Measurements from ENCODE around the gene SMPD3. TPM values are rescaled to one million over a fixed set of nuclear protein-coding genes. Genes with fewer than 3 reads are reported as not detected.

The SMPD3 gene
- total RNA-seq, 1 experiment from 2014 or later: 0.89 TPM

GRCh38 chr16:68375801-68376536, 72.3 kb downstream of the SMPD3 start:
- DNase-seq (ENCODE audit: low read depth, low spot score): no peak
- H4K20me1 ChIP-seq (ENCODE audit: insufficient read depth): no peaks in the 10 kb centered on the region
- no peak for TF ChIP-seq SP1 (IDR thresholded peaks at IDR 0.05; ENCODE audit: low read depth)
- TF ChIP-seq ZNF274 (IDR thresholded peaks at IDR 0.05; ENCODE audit: low read depth, low read length): no peak
- no peak for TF ChIP-seq SIN3A (IDR thresholded peaks at IDR 0.05; ENCODE audit: low read depth)
- no peak for TF ChIP-seq CTCF (IDR thresholded peaks at IDR 0.05 in 2 of 3, conservative IDR thresholded peaks at IDR 0.05 in 1 of 3; ENCODE audit: borderline replicate concordance in 1 of 3, insufficient read depth in 1 of 3, low read depth in 2 of 3, low read length in 2 of 3)
- TF ChIP-seq POLR2A (IDR thresholded peaks at IDR 0.05; ENCODE audit: borderline replicate concordance, extremely low read depth, insufficient read depth, insufficient read length): no peak
- TF ChIP-seq YY1 (IDR thresholded peaks at IDR 0.05; ENCODE audit: extremely low read depth, insufficient replicate concordance, low read depth, low read length): no peak
- no peak for TF ChIP-seq ELF1 (IDR thresholded peaks at IDR 0.05; ENCODE audit: borderline replicate concordance, low read depth)
- TF ChIP-seq JUND (IDR thresholded peaks at IDR 0.05): no peak
- TF ChIP-seq EGR1 (IDR thresholded peaks at IDR 0.05; ENCODE audit: low read depth): no peak
- TF ChIP-seq REST (IDR thresholded peaks at IDR 0.05; ENCODE audit: low read depth): no peak
- no peak overlapping the region for H3K27ac ChIP-seq (ENCODE audit: low read depth, low read length)
- H3K27me3 ChIP-seq (ENCODE audit: insufficient read depth, low read length): no peaks in the 10 kb centered on the region
- intact Hi-C loops (cut with micrococcal nuclease): no loop called here
- H3K4me2 ChIP-seq (ENCODE audit: low read length): no peak overlapping the region
- ChIA-PET RAD21 (ENCODE audit: low non-redundant PET in 1 of 2, low total read pairs in 2 of 2, uncharacterized antibody in 2 of 2, unreplicated experiment in 2 of 2) (no interaction called here), CTCF (no interaction called here), POLR2A (no interaction called here)
- no peaks in the 10 kb centered on the region for H3K9me2 ChIP-seq (ENCODE audit: insufficient read depth)
- H3K36me3 ChIP-seq (ENCODE audit: control insufficient read depth in 1 of 2, insufficient read depth in 2 of 2, low read length in 2 of 2): no peaks in the 10 kb centered on the region
- no peaks in the 10 kb centered on the region for H3K79me2 ChIP-seq (ENCODE audit: insufficient read depth, low read length)
- H3K4me1 ChIP-seq (ENCODE audit: control insufficient read depth in 1 of 2, insufficient read depth in 2 of 2, low read length in 2 of 2): no peaks in the 10 kb centered on the region
- no peak overlapping the region for H3K9ac ChIP-seq (ENCODE audit: low read length)
- no peak overlapping the region for H3K4me3 ChIP-seq (replicated peaks in 1 of 2; ENCODE audit: low read depth in 1 of 2, low read length in 2 of 2)
- no peak for ATAC-seq
- no peaks in the 10 kb centered on the region for H3K9me3 ChIP-seq (ENCODE audit: control insufficient read depth in 1 of 2, insufficient read depth in 1 of 2, low read depth in 1 of 2, low read length in 2 of 2)
- BruUV-seq (replicated peaks): no TSS peak
- H2AFZ ChIP-seq (ENCODE audit: low read depth, low read length, poor library complexity, severe bottlenecking): no peak overlapping the region

All from HCT116 (cell line).